Mesenchymal stem cell (in vitro differentiated cells and primary cell): ENCODE data around the gene RARS2.

Source experiments
- DNase-seq: peaks from one replicate; pipeline ENCODE4 v3.0.0-alpha.2; 2013
- H2AFZ ChIP-seq: one replicate; pipeline ENCODE4 v1.6.1; 2013; ENCODE audit warnings: low read depth, mild to moderate bottlenecking, control low read depth, inconsistent platforms, low read length, moderate library complexity
- H2AK5ac ChIP-seq: 2 replicates; pipeline ENCODE4 v1.6.1; 2013; ENCODE audit warnings: low read length, moderate library complexity, mild to moderate bottlenecking, inconsistent platforms; ENCODE audit not compliant: severe bottlenecking
- H2BK120ac ChIP-seq: one replicate; pipeline ENCODE4 v1.6.1; 2013; ENCODE audit warnings: low read depth, mild to moderate bottlenecking, inconsistent platforms, low read length, moderate library complexity
- H2BK12ac ChIP-seq, 2 experiments: one replicate each; pipeline ENCODE4 v1.6.1; 2013; ENCODE audit warnings: inconsistent platforms in 2 of 2, low read length in 2 of 2, mild to moderate bottlenecking in 2 of 2, moderate library complexity in 2 of 2, control low read depth in 1 of 2
- H2BK15ac ChIP-seq: one replicate; pipeline ENCODE4 v1.6.1; 2013; ENCODE audit warnings: mild to moderate bottlenecking, low read depth, inconsistent platforms; ENCODE audit not compliant: poor library complexity, severe bottlenecking
- H2BK5ac ChIP-seq: 2 replicates; pipeline ENCODE4 v1.6.1; 2013; ENCODE audit warnings: low read depth, mild to moderate bottlenecking, low read length, control low read depth, inconsistent platforms; ENCODE audit not compliant: poor library complexity, severe bottlenecking
- H3K14ac ChIP-seq, 2 experiments: one replicate each; pipeline ENCODE4 v1.6.1; 2013; ENCODE audit warnings: inconsistent platforms in 2 of 2, low read length in 2 of 2, control low read depth in 1 of 2, mild to moderate bottlenecking in 1 of 2, moderate library complexity in 1 of 2
- H3K18ac ChIP-seq, 2 experiments: one replicate each; pipeline ENCODE4 v1.6.1; 2013; ENCODE audit warnings: inconsistent platforms in 2 of 2, low read length in 2 of 2, control low read depth in 1 of 2, low read depth in 1 of 2, mild to moderate bottlenecking in 1 of 2
- H3K23ac ChIP-seq, 2 experiments: one replicate each; pipeline ENCODE4 v1.6.1; 2013; ENCODE audit warnings: inconsistent platforms in 2 of 2, low read length in 2 of 2, mild to moderate bottlenecking in 2 of 2, moderate library complexity in 2 of 2, control low read depth in 1 of 2
- H3K27ac ChIP-seq: 2 replicates; pipeline ENCODE4 v1.5.1; 2013; ENCODE audit warnings: mild to moderate bottlenecking, moderate library complexity, low read length, control low read depth, inconsistent platforms; ENCODE audit not compliant: poor library complexity, severe bottlenecking
- H3K27me3 ChIP-seq, 2 experiments: 2 replicates each; pipeline versions ENCODE4 v1.6.1 to v1.7.0; 2013; ENCODE audit warnings: low read length in 2 of 2, mild to moderate bottlenecking in 2 of 2, moderate library complexity in 2 of 2, control low read depth in 1 of 2, inconsistent platforms in 1 of 2; ENCODE audit not compliant: control insufficient read depth in 1 of 2, insufficient read depth in 1 of 2
- H3K36me3 ChIP-seq, 2 experiments: 2 replicates each; pipeline versions ENCODE4 v1.6.1 to v1.7.0; 2013; ENCODE audit warnings: low read length in 2 of 2, control low read depth in 1 of 2, inconsistent platforms in 1 of 2, low read depth in 1 of 2, mild to moderate bottlenecking in 1 of 2; ENCODE audit not compliant: insufficient read depth in 2 of 2, control insufficient read depth in 1 of 2
- H3K4ac ChIP-seq, 2 experiments: one replicate each; pipeline ENCODE4 v1.6.1; 2013; ENCODE audit warnings: inconsistent platforms in 2 of 2, low read length in 2 of 2, mild to moderate bottlenecking in 2 of 2, moderate library complexity in 2 of 2, control low read depth in 1 of 2, low read depth in 1 of 2
- H3K4me1 ChIP-seq: 2 replicates; pipeline ENCODE4 v1.6.1; 2013; ENCODE audit warnings: low read depth, low read length, control low read depth; ENCODE audit not compliant: control insufficient read depth, insufficient read depth
- H3K4me2 ChIP-seq: 2 replicates; pipeline ENCODE4 v1.6.1; 2013; ENCODE audit warnings: low read length, mild to moderate bottlenecking, inconsistent platforms; ENCODE audit not compliant: poor library complexity, severe bottlenecking
- H3K4me3 ChIP-seq, 2 experiments: 2 replicates each; pipeline versions ENCODE4 v1.5.1 to v1.7.0; 2013; ENCODE audit warnings: low read length in 2 of 2, mild to moderate bottlenecking in 2 of 2, control low read depth in 1 of 2, low read depth in 1 of 2; ENCODE audit not compliant: insufficient read depth in 1 of 2
- H3K79me1 ChIP-seq: replicated peaks from 2 replicates; pipeline ENCODE4 v1.6.1; 2013; ENCODE audit warnings: mild to moderate bottlenecking, control low read depth, low read length, inconsistent platforms; ENCODE audit not compliant: poor library complexity, severe bottlenecking
- H3K9ac ChIP-seq: 2 replicates; pipeline ENCODE4 v1.7.0; 2013; ENCODE audit warnings: mild to moderate bottlenecking, low read length, moderate library complexity
- H3K9me3 ChIP-seq: 2 replicates; pipeline ENCODE4 v1.7.0; 2013; ENCODE audit warnings: mild to moderate bottlenecking, low read length; ENCODE audit not compliant: control insufficient read depth
- H4K8ac ChIP-seq: one replicate; pipeline ENCODE4 v1.6.1; 2013; ENCODE audit warnings: inconsistent platforms, mild to moderate bottlenecking, low read length, moderate library complexity
- H4K91ac ChIP-seq: one replicate; pipeline ENCODE4 v1.6.1; 2013; ENCODE audit warnings: mild to moderate bottlenecking, low read length, inconsistent platforms
- WGBS: methylation state at CpG from one replicate; pipeline ENCODE4 v1.1.7; 2013; ENCODE audit warnings: mixed read lengths; 5-methylcytosine and 5-hydroxymethylcytosine counted together

RARS2 gene

GRCh38 chr6:87628424-87628823 lies 38.6 kb upstream of the RARS2 start:
- Histone ChIP-seq H2BK12ac (no peak overlapping the region), H3K14ac (no peak overlapping the region), H3K27ac (no peak overlapping the region), H2BK120ac (no peak overlapping the region), H2AK5ac (no peak overlapping the region), H3K9ac (no peak overlapping the region), H3K4me2 (no peak overlapping the region), H4K8ac (no peak overlapping the region), H3K9me3 (no peaks in the 10 kb centered on the region), H2BK5ac (no peak overlapping the region), H3K23ac (no peak overlapping the region), H4K91ac (no peak overlapping the region), H2BK15ac (no peak overlapping the region), H3K4me3 (no peak overlapping the region), H3K18ac (no peak overlapping the region), H3K79me1 (no peaks in the 10 kb centered on the region), H2AFZ (no peak overlapping the region), H3K4ac (no peak overlapping the region), H3K36me3 (peaks cover 0 to 30% of the 10 kb centered on the region in 2 experiments), H3K27me3 (no peaks in the 10 kb centered on the region), H3K4me1 (no peaks in the 10 kb centered on the region)
- DNase-seq = no peak
- WGBS = 100% methylated on average over 1 of the region's 2 CpGs

- WGBS = 82% methylated on average over 2 of the region's 3 CpGs
Measured at GRCh38 chr6:87623248-87623647, 33.5 kb upstream of the RARS2 start.

GRCh38 chr6:87618531-87618930 lies 28.7 kb upstream of the RARS2 start:
- no peaks in the 10 kb centered on the region for H3K9me3 ChIP-seq
- H3K9ac ChIP-seq = no peak overlapping the region
- no peak overlapping the region for H4K8ac ChIP-seq
- H2BK5ac ChIP-seq = no peak overlapping the region
- no peaks in the 10 kb centered on the region for H3K79me1 ChIP-seq
- H3K4me3 ChIP-seq = no peak overlapping the region
- no peak overlapping the region for H3K23ac ChIP-seq
- H3K36me3 ChIP-seq = peaks cover 10 to 64% of the 10 kb centered on the region in 2 experiments
- H3K14ac ChIP-seq = no peak overlapping the region
- no peak overlapping the region for H2BK15ac ChIP-seq
- 96% methylated on average over 3 of the region's 3 CpGs for WGBS
- H3K4me1 ChIP-seq = no peaks in the 10 kb centered on the region
- no peak overlapping the region for H4K91ac ChIP-seq
- no peak overlapping the region for H3K4ac ChIP-seq
- H2AFZ ChIP-seq = no peak overlapping the region
- H3K27me3 ChIP-seq = no peaks in the 10 kb centered on the region
- H2AK5ac ChIP-seq = no peak overlapping the region
- no peak overlapping the region for H3K4me2 ChIP-seq
- no peak overlapping the region for H2BK120ac ChIP-seq
- no peak overlapping the region for H3K18ac ChIP-seq
- no peak overlapping the region for H2BK12ac ChIP-seq
- H3K27ac ChIP-seq = no peak overlapping the region
- no peak for DNase-seq

More at GRCh38 chr6:87623248-87623647, 33.5 kb upstream of the RARS2 start:
- no peak overlapping the region for H3K27ac ChIP-seq
- no peak overlapping the region for H2BK120ac ChIP-seq
- H3K4ac ChIP-seq = no peak overlapping the region
- H3K27me3 ChIP-seq = no peaks in the 10 kb centered on the region
- H3K4me1 ChIP-seq = no peaks in the 10 kb centered on the region
- no peaks in the 10 kb centered on the region for H3K79me1 ChIP-seq
- H4K91ac ChIP-seq = no peak overlapping the region
- H2BK15ac ChIP-seq = no peak overlapping the region
- no peak overlapping the region for H3K18ac ChIP-seq
- H3K36me3 ChIP-seq = peaks cover 3 to 45% of the 10 kb centered on the region in 2 experiments
- no peaks in the 10 kb centered on the region for H3K9me3 ChIP-seq
- H2AFZ ChIP-seq = no peak overlapping the region
- H3K14ac ChIP-seq = no peak overlapping the region
- no peak overlapping the region for H3K4me3 ChIP-seq
- H4K8ac ChIP-seq = no peak overlapping the region
- peak; percentile 38 for DNase-seq
- H2BK5ac ChIP-seq = no peak overlapping the region
- H3K9ac ChIP-seq = no peak overlapping the region
- no peak overlapping the region for H2AK5ac ChIP-seq
- no peak overlapping the region for H2BK12ac ChIP-seq
- no peak overlapping the region for H3K23ac ChIP-seq
- H3K4me2 ChIP-seq = no peak overlapping the region

GRCh38 chr6:87617405-87617804 lies 27.6 kb upstream of the RARS2 start:
- H3K18ac ChIP-seq = no peak overlapping the region
- H2AK5ac ChIP-seq = no peak overlapping the region
- H3K9ac ChIP-seq = no peak overlapping the region
- H3K4me2 ChIP-seq = no peak overlapping the region
- no peak overlapping the region for H3K14ac ChIP-seq
- H3K27ac ChIP-seq = no peak overlapping the region
- H2BK12ac ChIP-seq = no peak overlapping the region
- no peak overlapping the region for H2BK15ac ChIP-seq
- no peak overlapping the region for H2BK120ac ChIP-seq
- DNase-seq = no peak
- no peaks in the 10 kb centered on the region for H3K27me3 ChIP-seq
- H3K4me1 ChIP-seq = no peaks in the 10 kb centered on the region
- H3K79me1 ChIP-seq = no peaks in the 10 kb centered on the region
- H3K9me3 ChIP-seq = no peaks in the 10 kb centered on the region
- peaks cover 14 to 67% of the 10 kb centered on the region in 2 experiments for H3K36me3 ChIP-seq
- no peak overlapping the region for H2AFZ ChIP-seq
- 90% methylated on average over 2 of the region's 4 CpGs for WGBS
- H2BK5ac ChIP-seq = no peak overlapping the region
- no peak overlapping the region for H3K4me3 ChIP-seq
- H3K4ac ChIP-seq = no peak overlapping the region
- no peak overlapping the region for H4K8ac ChIP-seq
- no peak overlapping the region for H3K23ac ChIP-seq
- H4K91ac ChIP-seq = no peak overlapping the region
